ENCODE measurements around the gene CDKAL1.

DNA sequence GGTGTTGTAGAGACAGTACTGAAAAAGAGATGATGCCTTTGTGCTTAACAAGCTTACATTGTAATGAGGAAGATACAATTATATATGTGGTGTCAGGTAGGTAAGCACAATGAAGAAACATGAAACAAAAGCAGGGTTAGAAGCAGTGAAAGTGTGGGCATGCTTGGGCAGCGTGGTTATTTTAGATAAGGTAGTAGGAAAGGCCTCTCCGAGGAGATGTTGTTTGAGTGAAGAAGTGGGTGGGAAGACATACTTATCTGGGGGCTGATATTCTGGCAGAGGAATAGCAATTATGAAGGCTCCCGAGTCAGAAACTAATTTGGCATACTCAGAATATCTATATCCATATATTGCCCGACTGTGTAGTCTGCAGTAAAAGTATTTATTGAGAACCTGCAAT lies 4.7 kb downstream of the CDKAL1 start:
- TF ChIP-seq EGR1 (IDR thresholded peaks at IDR 0.05) = no peak
- no peak for TF ChIP-seq EP300 (IDR thresholded peaks at IDR 0.05; ENCODE audit: borderline replicate concordance)
- TF ChIP-seq NFIC (IDR thresholded peaks at IDR 0.05) = no peak
- no peak for TF ChIP-seq TEAD4 (IDR thresholded peaks at IDR 0.05)
- no peak for TF ChIP-seq YY1 (IDR thresholded peaks at IDR 0.05; ENCODE audit: low read depth)
- TF ChIP-seq, protein P1, sequence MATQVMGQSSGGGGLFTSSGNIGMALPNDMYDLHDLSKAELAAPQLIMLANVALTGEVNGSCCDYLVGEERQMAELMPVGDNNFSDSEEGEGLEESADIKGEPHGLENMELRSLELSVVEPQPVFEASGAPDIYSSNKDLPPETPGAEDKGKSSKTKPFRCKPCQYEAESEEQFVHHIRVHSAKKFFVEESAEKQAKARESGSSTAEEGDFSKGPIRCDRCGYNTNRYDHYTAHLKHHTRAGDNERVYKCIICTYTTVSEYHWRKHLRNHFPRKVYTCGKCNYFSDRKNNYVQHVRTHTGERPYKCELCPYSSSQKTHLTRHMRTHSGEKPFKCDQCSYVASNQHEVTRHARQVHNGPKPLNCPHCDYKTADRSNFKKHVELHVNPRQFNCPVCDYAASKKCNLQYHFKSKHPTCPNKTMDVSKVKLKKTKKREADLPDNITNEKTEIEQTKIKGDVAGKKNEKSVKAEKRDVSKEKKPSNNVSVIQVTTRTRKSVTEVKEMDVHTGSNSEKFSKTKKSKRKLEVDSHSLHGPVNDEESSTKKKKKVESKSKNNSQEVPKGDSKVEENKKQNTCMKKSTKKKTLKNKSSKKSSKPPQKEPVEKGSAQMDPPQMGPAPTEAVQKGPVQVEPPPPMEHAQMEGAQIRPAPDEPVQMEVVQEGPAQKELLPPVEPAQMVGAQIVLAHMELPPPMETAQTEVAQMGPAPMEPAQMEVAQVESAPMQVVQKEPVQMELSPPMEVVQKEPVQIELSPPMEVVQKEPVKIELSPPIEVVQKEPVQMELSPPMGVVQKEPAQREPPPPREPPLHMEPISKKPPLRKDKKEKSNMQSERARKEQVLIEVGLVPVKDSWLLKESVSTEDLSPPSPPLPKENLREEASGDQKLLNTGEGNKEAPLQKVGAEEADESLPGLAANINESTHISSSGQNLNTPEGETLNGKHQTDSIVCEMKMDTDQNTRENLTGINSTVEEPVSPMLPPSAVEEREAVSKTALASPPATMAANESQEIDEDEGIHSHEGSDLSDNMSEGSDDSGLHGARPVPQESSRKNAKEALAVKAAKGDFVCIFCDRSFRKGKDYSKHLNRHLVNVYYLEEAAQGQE (IDR thresholded peaks at IDR 0.05; ENCODE audit: low read depth) = no peak
- no peak for TF ChIP-seq CEBPB (IDR thresholded peaks at IDR 0.05)
- TF ChIP-seq TAF1 (IDR thresholded peaks at IDR 0.05; ENCODE audit: low read depth) = no peak
